HuH-7 (cell line): ENCODE measurements around the gene GRIK4.

ENCODE experiments used
- DNase-seq: peaks from one replicate; pipeline ENCODE4 v3.0.0; 2011; ENCODE audit warnings: low spot score

GRIK4 gene

GRCh38 chr11:120918257-120918656 is 406.7 kb downstream of the GRIK4 start:
- no peak for DNase-seq

DNA sequence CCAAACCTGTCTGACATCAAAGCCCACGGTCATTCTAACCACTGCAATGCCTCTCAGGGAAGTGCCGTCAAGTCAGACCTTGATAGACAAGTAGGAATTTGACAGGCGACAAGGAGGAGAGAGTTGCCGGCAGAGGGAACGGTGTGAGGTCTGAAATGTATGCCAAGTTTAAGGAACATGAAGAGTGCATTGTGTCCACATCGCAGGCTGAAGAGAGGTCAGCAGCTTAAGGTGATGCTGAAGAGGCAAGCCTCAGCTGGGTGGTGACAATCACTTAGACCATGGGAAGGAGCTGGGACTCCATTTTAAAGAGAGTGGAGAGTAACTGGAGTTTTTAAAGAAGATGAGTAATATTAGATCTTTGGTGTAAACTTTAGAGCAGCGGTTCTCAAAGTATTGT is 407.5 kb downstream of the GRIK4 start:
- no peak for DNase-seq

- no peak for DNase-seq
Measured at GRCh38 chr11:120919566-120919965, 408.0 kb downstream of the GRIK4 start.

GRCh38 chr11:120923866-120924508 is 412.4 kb downstream of the GRIK4 start:
- DNase-seq = no peak

- DNase-seq = no peak
Measured at GRCh38 chr11:120925944-120926343, 414.4 kb downstream of the GRIK4 start.

- no peak for DNase-seq
Measured at GRCh38 chr11:120928627-120929026, 417.1 kb downstream of the GRIK4 start.

DNA sequence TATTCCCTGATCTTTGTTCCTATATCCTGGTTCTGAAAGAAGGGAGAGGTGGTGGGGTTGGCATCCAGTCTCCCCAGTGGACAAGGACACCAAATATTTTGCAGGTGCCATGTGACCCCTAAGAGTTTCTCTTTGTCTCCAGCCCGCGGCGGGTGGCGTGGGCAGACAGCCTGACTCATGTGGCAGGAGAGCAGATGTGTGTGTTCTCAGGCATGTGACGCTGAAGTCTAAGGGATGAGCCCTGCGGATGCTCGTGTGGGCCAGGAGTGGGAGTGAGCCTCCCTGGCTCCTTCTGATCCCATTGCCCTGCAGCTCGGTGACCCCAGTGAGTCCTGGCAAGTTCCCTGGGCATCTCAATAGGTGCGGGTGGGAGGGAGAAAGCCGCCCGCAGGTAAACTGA is 417.5 kb downstream of the GRIK4 start:
- DNase-seq = no peak

DNA sequence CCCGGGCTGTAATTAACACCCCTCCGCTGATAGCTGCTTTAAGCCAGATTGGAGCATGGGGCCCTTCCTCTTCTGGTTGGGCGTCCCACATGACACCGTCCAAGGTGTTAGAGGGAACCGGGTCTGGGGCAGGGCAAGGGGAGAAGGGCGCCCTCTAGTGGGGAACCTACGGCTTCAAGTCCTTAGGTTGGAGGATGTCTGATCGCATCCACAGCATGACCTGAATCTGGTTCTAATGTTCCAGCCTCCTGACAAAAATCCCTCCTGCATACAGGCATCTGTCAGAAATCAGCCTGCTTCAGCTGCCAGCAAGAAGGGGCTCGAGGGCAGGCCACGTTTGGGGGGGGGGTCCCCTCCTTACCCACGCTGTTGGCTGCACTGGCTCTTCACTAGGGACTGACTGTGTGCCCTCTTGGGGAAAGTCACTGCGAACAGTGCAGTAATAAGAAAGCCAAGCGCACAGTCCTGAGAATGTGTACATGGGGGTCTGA is 418.2 kb downstream of the GRIK4 start:
- DNase-seq = peak; percentile 74

GRCh38 chr11:120931057-120931779 is 419.7 kb downstream of the GRIK4 start:
- DNase-seq = no peak

DNA sequence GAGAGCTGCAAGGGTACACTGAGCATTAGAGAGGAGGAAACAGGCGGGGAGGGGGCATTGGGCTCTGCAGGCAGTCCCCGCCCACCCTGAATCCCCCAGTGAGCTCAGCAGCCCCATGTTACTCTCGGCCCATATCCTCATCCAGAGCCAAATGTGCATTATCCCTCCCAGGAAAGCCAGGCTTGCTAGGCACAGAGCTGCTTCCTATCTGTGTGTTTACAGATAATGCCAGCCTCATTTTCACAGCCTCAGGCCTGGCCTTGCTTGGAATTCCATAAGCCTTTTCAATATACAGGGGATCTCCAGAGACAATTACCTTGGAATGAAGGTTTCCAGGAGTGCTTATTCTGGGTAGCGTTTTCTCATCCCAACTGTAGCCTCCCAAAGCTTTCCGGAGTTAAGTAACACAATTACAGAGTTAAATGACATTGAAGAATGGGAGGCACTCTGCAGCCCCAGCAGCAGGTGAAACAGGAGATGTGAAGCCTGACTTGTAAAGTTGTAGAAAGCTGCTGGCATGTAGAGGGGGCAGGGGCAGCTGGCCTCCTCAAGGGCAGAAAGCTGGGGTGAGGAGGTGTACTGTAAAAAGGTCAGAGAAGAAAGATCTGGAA is 420.9 kb downstream of the GRIK4 start:
- DNase-seq = no peak

DNA sequence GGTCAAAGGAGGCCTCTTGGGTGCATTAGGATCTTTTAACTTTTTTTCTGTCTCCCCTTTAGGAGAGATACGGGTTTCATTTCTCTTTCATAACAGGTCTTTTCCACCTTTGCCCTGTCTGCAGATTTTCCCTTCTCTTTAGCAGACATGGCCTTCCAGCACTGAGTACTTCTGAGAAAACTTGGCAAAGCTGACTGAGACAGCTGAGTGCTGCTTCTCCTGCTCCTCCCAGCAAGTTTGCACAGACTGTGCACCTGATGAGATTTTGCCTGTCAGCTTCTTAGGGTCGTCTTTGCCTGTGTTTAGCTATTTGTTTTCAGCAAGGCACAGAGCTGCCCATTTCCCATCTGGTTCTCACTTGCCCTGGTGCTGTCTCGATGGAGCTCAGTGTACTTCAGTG is 424.8 kb downstream of the GRIK4 start:
- no peak for DNase-seq

DNA sequence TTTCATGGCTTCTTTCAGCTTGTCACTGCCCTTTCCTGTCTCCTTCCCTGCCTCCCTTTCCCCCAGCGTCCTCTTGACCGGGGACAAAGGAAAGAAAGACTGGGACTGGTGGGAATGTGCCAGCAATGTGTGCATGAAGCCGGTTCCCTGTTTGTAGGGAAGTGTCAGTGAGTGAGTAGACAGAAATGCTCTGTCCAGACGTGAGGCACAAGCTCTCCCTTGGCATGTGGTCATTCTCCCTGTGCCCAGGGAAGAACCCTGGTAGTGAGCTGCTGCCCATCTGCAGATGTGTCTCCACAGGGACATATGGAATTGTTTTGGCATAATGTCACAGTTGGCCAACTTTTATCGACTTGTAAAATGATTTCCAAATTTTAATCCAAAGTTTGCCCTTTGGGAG is 426.0 kb downstream of the GRIK4 start:
- no peak for DNase-seq

- DNase-seq = no peak
Measured at GRCh38 chr11:120938260-120938659, 426.7 kb downstream of the GRIK4 start.

- no peak for DNase-seq
Measured at GRCh38 chr11:120940160-120940848, 428.8 kb downstream of the GRIK4 start.

DNA sequence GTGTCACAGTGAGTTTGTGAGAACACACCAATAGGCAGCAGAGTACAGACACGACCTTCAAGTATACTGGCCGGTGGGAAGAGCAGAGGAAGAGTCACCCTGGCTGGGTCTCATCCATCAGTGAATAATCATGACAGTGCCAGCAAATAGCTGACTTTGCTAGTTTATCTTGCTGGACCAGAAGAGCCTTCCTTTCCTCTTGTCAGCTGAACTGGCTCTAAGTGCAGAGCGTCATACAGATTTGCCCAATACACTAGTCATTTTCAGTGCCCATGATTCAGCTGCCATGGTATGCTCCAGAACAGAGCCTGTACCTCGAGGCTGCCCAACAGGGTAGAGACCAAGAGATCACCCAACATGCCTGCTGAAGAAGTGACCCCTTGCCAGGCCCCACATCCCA is 429.5 kb downstream of the GRIK4 start:
- no peak for DNase-seq

DNA sequence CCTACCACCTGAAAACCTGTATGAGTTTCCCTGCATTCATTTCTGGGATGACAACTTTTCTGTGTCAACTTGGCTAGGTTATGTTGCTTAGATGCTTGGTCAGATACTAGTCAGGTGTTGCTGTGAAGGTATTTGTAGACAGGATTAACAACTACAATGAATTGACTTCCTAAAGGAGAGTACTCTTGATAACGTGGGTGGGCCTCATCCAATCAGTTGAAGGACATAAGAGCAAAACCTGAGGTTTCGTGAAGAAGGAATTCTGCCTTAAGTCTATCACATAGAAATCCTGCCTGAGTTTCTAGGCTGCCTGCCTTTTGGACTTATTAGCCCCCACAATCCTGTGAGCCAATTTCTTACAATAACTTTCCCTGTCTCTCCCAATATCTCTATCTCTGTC is 431.2 kb downstream of the GRIK4 start:
- DNase-seq = no peak

DNA sequence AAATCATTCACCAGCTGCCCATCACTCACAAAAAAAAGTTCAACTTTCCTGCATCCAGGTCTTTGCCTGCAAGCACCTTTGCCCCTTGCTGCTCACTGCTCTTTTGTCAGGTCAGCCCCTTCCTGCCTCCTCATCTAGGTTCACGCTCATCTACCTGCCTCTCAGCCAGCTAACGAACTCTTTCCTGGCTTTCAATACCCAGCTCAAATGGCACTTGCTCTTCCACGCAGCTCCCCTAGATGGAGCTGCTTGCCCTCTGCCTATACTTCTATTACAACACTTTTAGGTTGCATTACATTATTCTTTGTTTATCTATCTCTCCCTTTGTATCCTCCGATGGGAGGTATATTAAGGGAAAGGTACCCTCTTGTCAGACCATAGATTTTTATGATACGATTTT is 433.5 kb downstream of the GRIK4 start:
- no peak for DNase-seq

DNA sequence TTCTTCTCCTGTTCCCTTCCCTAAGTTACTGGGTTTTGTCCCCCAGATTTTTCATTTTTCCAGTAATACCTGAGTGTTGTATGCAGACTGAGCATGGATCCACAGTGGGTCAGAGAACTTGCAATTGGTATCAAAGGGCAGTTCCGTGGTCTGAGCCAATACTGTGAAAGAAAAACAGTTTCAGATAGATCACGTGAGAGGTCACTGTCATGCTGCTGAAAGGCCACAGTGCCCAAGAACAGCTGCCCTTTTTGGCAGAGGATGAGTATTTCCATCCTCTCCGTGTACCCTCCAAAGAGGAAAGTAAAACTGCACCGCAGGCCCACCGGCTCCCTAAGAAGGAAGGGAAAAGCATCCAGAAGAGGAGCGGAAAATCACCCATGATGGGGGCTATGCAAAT is 439.3 kb downstream of the GRIK4 start:
- no peak for DNase-seq

GRCh38 chr11:120952461-120953434 is 441.2 kb downstream of the GRIK4 start:
- peak; percentile 83 for DNase-seq

- DNase-seq = no peak
Measured at GRCh38 chr11:120954381-120954780, 442.8 kb downstream of the GRIK4 start.

DNA sequence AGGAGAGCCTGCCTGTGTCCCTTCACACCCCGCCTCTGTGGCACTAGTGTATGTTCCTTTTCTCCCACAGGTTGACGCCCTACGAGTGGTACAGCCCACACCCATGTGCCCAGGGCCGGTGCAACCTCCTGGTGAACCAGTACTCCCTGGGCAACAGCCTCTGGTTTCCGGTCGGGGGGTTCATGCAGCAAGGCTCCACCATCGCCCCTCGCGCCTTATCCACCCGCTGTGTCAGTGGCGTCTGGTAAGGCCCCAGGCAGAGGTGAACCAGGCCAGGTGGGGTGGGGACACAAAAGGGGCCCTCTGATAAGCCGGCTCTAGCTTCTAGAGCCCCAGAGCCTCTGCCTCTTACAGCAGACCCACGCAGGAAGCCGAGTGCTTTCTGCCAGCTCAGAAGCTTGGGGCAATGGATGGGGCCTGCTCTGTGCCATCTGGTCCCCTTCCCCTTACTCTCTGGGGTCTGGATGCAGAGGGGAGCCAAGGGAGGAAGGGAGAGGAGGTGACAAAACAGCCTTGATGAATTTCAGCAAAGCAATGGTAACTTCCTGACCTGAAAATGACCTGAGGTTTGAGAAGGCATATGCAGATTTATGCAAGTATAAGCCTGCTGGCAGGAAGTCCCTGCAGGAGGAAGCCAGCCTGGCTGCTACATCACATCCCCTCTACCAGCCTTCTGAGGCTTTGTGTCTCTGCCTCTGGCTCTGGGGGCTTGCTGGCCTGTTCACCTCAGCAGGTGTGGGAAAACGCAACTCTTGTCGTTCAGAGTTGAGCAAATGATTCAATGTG is 445.4 kb downstream of the GRIK4 start:
- DNase-seq = no peak
